ENCODE measurements around the gene UCN.

GRCh38 chr2:27284996-27285395 lies 23.2 kb downstream of the UCN start:
- TF ChIP-seq POLR2AphosphoS5 (IDR thresholded peaks at IDR 0.05) (no peak), CTCF (IDR thresholded peaks at IDR 0.05) (no peak)

Measured in upper lobe of left lung (tissue), 4 donors.